CD14-positive monocyte (primary cell): ENCODE measurements around the gene OSBPL2. TPM values are rescaled to one million over a fixed set of nuclear protein-coding genes. Genes with fewer than 3 reads are reported as not detected.

ENCODE experiments used
- DNase-seq, 3 donors: peaks; one replicate each; pipeline ENCODE4 v3.0.0-alpha.2; 2011 to 2022
- H2AFZ ChIP-seq: 2 replicates; pipeline ENCODE4 v1.6.0; 2012; ENCODE audit warnings: mild to moderate bottlenecking, low read depth, low read length, inconsistent platforms; ENCODE audit not compliant: insufficient read depth, poor library complexity, severe bottlenecking
- H3K27ac ChIP-seq, 2 donors: 1 replicate in 1 of 2; 2 replicates in 1 of 2; pipeline ENCODE4 v1.5.1; 2012 to 2013; ENCODE audit warnings: low read length in 2 of 2, control low read depth in 1 of 2, inconsistent platforms in 1 of 2, low read depth in 1 of 2, mild to moderate bottlenecking in 1 of 2
- H3K27me3 ChIP-seq, 2 donors: one replicate each; pipeline versions ENCODE4 v1.6.0 to v1.6.1; 2011 to 2013; ENCODE audit warnings: low read length in 2 of 2; ENCODE audit not compliant: control insufficient read depth in 2 of 2, insufficient read depth in 2 of 2
- H3K36me3 ChIP-seq, 2 donors: replicated peaks in 1 of 2; 1 replicate in 1 of 2; 2 replicates in 1 of 2; pipeline versions ENCODE4 v1.5.1 to v1.6.1; 2012 to 2013; ENCODE audit warnings: low read length in 2 of 2, control low read depth in 1 of 2, inconsistent platforms in 1 of 2, mild to moderate bottlenecking in 1 of 2; ENCODE audit not compliant: insufficient read depth in 2 of 2, control insufficient read depth in 1 of 2
- H3K4me1 ChIP-seq, 2 donors: 1 replicate in 1 of 2; 2 replicates in 1 of 2; pipeline versions ENCODE4 v1.5.1 to v1.6.1; 2012 to 2013; ENCODE audit warnings: low read length in 2 of 2, control low read depth in 1 of 2, inconsistent platforms in 1 of 2, mild to moderate bottlenecking in 1 of 2, moderate library complexity in 1 of 2; ENCODE audit not compliant: insufficient read depth in 2 of 2, control insufficient read depth in 1 of 2
- H3K4me2 ChIP-seq: replicated peaks from 2 replicates; pipeline ENCODE3; 2012; ENCODE audit warnings: low read length, moderate library complexity, mild to moderate bottlenecking; ENCODE audit not compliant: poor library complexity, severe bottlenecking; ENCODE audit errors: extremely low read depth
- H3K4me3 ChIP-seq, 3 experiments: fragments of 200-600 bp in 1 of 3; sonication (generic) in 1 of 3; replicated peaks in 1 of 3; 1 replicate in 2 of 3; 2 replicates in 1 of 3; pipeline ENCODE4 v1.5.1; 2011 to 2013; ENCODE audit warnings: low read length in 3 of 3, mild to moderate bottlenecking in 3 of 3, control low read depth in 2 of 3, low read depth in 2 of 3, inconsistent platforms in 1 of 3, moderate library complexity in 1 of 3
- H3K79me2 ChIP-seq: 2 replicates; pipeline ENCODE4 v1.6.0; 2012; ENCODE audit warnings: mild to moderate bottlenecking, control low read depth, inconsistent platforms, low read length, moderate library complexity; ENCODE audit not compliant: insufficient read depth
- H3K9ac ChIP-seq: 2 replicates; pipeline ENCODE4 v1.6.0; 2017; ENCODE audit warnings: low read length, mild to moderate bottlenecking; ENCODE audit not compliant: insufficient read depth, poor library complexity, severe bottlenecking
- H3K9me3 ChIP-seq, 2 donors: replicated peaks in 1 of 2; 1 replicate in 1 of 2; 2 replicates in 1 of 2; pipeline versions ENCODE4 v1.5.1 to v1.6.1; 2012 to 2013; ENCODE audit warnings: low read length in 2 of 2, control low read depth in 1 of 2; ENCODE audit not compliant: control insufficient read depth in 1 of 2, insufficient read depth in 1 of 2
- H4K20me1 ChIP-seq: 2 replicates; pipeline ENCODE4 v1.6.0; 2012; ENCODE audit warnings: mild to moderate bottlenecking, low read length, control low read depth, moderate library complexity; ENCODE audit not compliant: insufficient read depth
- H3K27ac Mint-ChIP-seq, 7 donors: one replicate each; pipeline ENCODE4 v1.8.0; 2020; ENCODE audit warnings: mild to moderate bottlenecking in 7 of 7, mixed read lengths in 7 of 7, moderate library complexity in 6 of 7, inconsistent platforms in 2 of 7
- H3K27me3 Mint-ChIP-seq, 3 donors: one replicate each; pipeline ENCODE4 v1.8.0; 2021 to 2022; ENCODE audit warnings: low read depth in 3 of 3, mild to moderate bottlenecking in 3 of 3, mixed read lengths in 3 of 3, moderate library complexity in 3 of 3, inconsistent platforms in 1 of 3
- H3K36me3 Mint-ChIP-seq, 2 donors: one replicate each; pipeline ENCODE4 v1.8.0; 2020; ENCODE audit warnings: mixed read lengths in 2 of 2, inconsistent platforms in 1 of 2, mild to moderate bottlenecking in 1 of 2
- H3K4me1 Mint-ChIP-seq: one replicate; pipeline ENCODE4 v1.8.0; 2020; ENCODE audit warnings: mild to moderate bottlenecking, mixed read lengths
- H3K4me3 Mint-ChIP-seq, 2 donors: one replicate each; pipeline ENCODE4 v1.8.0; 2020; ENCODE audit warnings: mild to moderate bottlenecking in 2 of 2, mixed read lengths in 2 of 2, moderate library complexity in 1 of 2
- H3K9me3 Mint-ChIP-seq, 7 donors: one replicate each; pipeline ENCODE4 v1.8.0; 2020 to 2022; ENCODE audit warnings: mixed read lengths in 7 of 7, mild to moderate bottlenecking in 6 of 7, moderate library complexity in 6 of 7, inconsistent platforms in 2 of 7
- WGBS: methylation state at CpG from one replicate; pipeline ENCODE4 v1.1.5; 2013; ENCODE audit warnings: missing lambda C conversion rate; ENCODE audit not compliant: insufficient coverage; 5-methylcytosine and 5-hydroxymethylcytosine counted together
- intact Hi-C, 2 donors: fragments of 100-400 bp; cut with micrococcal nuclease; formaldehyde crosslinking; loops; one replicate each; pipeline versions ENCODE4 v1.15.0 to v1.15.1; 2023
- polyA plus RNA-seq, 3 donors: library from polyadenylated mRNA; depleted of rRNA in 1 of 3; unstranded in 2 of 3; stranded (reverse) in 1 of 3; fragments of 300-500 nt in 2 of 3; fragments of >200 nt in 1 of 3; fragmentation: Illumina TruSeq in 2 of 3; gene quantifications; 1 replicate in 2 of 3; 2 replicates in 1 of 3; pipeline ENCODE4 v1.2.3, GENCODE V29; 2012 to 2021
- TF ChIP-seq, protein P1 (sequence below): fragments of 200-600 bp; IDR thresholded peaks from one replicate; pipeline ENCODE4 v1.8.0; 2022; ENCODE audit warnings: antibody characterized with exemption, mild to moderate bottlenecking

OSBPL2 gene
- polyA plus RNA-seq, 3 donors, result 12.9 to 29.1 (median 17.9) TPM

DNA sequence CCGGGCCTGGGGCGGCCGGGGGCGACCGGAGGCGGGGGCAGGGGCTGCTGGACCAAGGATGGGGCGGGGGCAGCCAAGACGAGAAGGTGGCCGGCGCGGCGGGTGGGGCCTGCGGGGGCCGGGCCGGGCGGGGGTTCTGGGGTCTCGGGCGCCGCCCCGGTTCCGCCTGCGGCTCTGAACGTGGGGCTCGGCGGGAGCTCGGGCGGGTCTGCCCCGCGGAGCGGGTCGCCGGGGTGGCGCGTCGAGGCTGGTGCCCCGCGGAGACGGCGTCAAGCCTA is 64.7 kb downstream of the OSBPL2 start:
- H3K4me3 Mint-ChIP-seq, result peak overlapping the region; percentile 83 to 90
- H3K4me2 ChIP-seq, result peak overlapping the region; percentile 87
- H3K4me1 Mint-ChIP-seq, result peaks cover 26% of the 10 kb centered on the region
- 0% methylated on average over 33 of the region's 39 CpGs for WGBS
- no peaks in the 10 kb centered on the region for H3K9me3 ChIP-seq
- no peaks in the 10 kb centered on the region for H3K27me3 ChIP-seq
- H3K27ac Mint-ChIP-seq, result peak overlapping the region in 6 of 7 donors; percentile 60 to 98 (median 66)
- peaks cover 33% of the 10 kb centered on the region for H3K79me2 ChIP-seq
- H3K36me3 ChIP-seq, result peaks cover 36 to 39% of the 10 kb centered on the region in 2 donors
- peaks cover 47% of the 10 kb centered on the region for H4K20me1 ChIP-seq
- H3K36me3 Mint-ChIP-seq, result peaks cover 34 to 50% of the 10 kb centered on the region in 2 donors
- intact Hi-C loops, result loop anchor here (5.0 to 10.0 kb wide), 8 partner anchors 66 to 632 kb away; partner anchors contain the start of genes GID8 (in 1 of the 2), LSM14B (in 1 of the 2), MTG2 (in 1 of the 2) and OGFR (in 1 of the 2)
- peak overlapping the region in 1 of 2 donors; percentile 98 for H3K27ac ChIP-seq
- no peaks in the 10 kb centered on the region for H3K9me3 Mint-ChIP-seq
- DNase-seq, result no peak
- H3K4me1 ChIP-seq, result peaks cover 17 to 18% of the 10 kb centered on the region in 2 donors
- H3K9ac ChIP-seq, result peak overlapping the region; percentile 97
- H3K4me3 ChIP-seq, result peak overlapping the region; percentile 60 to 96 (median 85)
- peaks cover 0 to 4% (median 3%) of the 10 kb centered on the region in 3 donors for H3K27me3 Mint-ChIP-seq
- TF ChIP-seq, protein P1, sequence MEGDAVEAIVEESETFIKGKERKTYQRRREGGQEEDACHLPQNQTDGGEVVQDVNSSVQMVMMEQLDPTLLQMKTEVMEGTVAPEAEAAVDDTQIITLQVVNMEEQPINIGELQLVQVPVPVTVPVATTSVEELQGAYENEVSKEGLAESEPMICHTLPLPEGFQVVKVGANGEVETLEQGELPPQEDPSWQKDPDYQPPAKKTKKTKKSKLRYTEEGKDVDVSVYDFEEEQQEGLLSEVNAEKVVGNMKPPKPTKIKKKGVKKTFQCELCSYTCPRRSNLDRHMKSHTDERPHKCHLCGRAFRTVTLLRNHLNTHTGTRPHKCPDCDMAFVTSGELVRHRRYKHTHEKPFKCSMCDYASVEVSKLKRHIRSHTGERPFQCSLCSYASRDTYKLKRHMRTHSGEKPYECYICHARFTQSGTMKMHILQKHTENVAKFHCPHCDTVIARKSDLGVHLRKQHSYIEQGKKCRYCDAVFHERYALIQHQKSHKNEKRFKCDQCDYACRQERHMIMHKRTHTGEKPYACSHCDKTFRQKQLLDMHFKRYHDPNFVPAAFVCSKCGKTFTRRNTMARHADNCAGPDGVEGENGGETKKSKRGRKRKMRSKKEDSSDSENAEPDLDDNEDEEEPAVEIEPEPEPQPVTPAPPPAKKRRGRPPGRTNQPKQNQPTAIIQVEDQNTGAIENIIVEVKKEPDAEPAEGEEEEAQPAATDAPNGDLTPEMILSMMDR, result no peak
- H2AFZ ChIP-seq, result peak overlapping the region; percentile 2

DNA sequence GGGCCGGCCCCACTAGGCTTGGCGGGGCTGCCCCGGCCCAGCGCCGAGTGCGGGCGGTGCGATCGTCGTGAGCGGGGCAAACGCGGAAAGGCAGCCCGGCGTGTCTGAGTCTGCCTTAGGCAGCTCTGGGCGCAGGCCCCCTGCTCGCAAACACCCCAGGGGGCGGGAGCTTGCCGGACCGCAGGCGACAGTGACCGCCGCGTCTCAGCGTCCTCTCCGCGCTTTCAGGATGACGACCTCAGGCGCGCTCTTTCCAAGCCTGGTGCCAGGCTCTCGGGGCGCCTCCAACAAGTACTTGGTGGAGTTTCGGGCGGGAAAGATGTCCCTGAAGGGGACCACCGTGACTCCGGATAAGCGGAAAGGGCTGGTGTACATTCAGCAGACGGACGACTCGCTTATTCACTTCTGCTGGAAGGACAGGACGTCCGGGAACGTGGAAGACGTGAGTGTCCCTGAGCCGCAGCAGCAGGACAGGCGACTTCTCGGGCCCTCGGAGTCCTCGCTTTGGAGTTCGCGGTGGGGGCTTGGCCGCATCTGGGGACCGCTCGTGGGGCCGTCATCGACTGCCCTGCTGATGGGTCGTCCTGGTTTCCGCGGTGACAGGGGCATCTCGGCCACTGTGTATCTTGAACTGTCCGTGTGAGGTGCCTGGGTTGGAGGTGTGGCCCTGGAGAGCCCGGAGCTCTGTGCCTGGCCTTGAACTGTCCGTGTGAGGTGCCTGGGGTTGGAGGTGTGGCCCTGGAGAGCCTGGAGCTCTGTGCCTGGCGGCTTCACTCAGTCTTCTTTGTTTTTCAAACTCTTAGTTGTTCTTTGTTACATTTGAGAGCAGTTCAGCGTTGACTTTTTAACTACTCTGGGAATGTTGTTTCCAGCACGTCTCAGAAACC is 65.3 kb downstream of the OSBPL2 start:
- H3K4me1 Mint-ChIP-seq, result peaks cover 26% of the 10 kb centered on the region
- peak in 2 of 3 donors; percentile 10 to 17 for DNase-seq
- peak overlapping the region; percentile 97 for H3K9ac ChIP-seq
- H3K4me3 ChIP-seq, result peak overlapping the region; percentile 60 to 96 (median 85)
- 8% methylated on average over 66 of the region's 66 CpGs for WGBS
- peak overlapping the region; percentile 76 to 94 (median 86) for H3K27ac Mint-ChIP-seq
- TF ChIP-seq, protein P1, result no peak
- H3K9me3 Mint-ChIP-seq, result no peaks in the 10 kb centered on the region
- peaks cover 17 to 18% of the 10 kb centered on the region in 2 donors for H3K4me1 ChIP-seq
- H3K27ac ChIP-seq, result peak overlapping the region; percentile 5 to 98
- intact Hi-C loops, result loop anchor here (5.0 to 10.0 kb wide), 8 partner anchors 66 to 631 kb away; partner anchors contain the start of genes GID8 (in 1 of the 2), LSM14B (in 1 of the 2), MTG2 (in 1 of the 2) and OGFR (in 1 of the 2)
- peaks cover 0 to 4% (median 3%) of the 10 kb centered on the region in 3 donors for H3K27me3 Mint-ChIP-seq
- no peaks in the 10 kb centered on the region for H3K27me3 ChIP-seq
- peaks cover 38 to 53% of the 10 kb centered on the region in 2 donors for H3K36me3 Mint-ChIP-seq
- H4K20me1 ChIP-seq, result peaks cover 52% of the 10 kb centered on the region
- H3K36me3 ChIP-seq, result peaks cover 42 to 45% of the 10 kb centered on the region in 2 donors
- H3K4me2 ChIP-seq, result peak overlapping the region; percentile 87
- peak overlapping the region; percentile 90 to 95 for H3K4me3 Mint-ChIP-seq
- no peaks in the 10 kb centered on the region for H3K9me3 ChIP-seq
- peak overlapping the region; percentile 2 for H2AFZ ChIP-seq
- H3K79me2 ChIP-seq, result peaks cover 33% of the 10 kb centered on the region
